ENCODE data around the gene UBE3A. TPM values are rescaled to one million over a fixed set of nuclear protein-coding genes. Genes with fewer than 3 reads are reported as not detected.

UBE3A gene
- total RNA-seq, 1 experiment from 2014 or later, result 104 TPM

DNA sequence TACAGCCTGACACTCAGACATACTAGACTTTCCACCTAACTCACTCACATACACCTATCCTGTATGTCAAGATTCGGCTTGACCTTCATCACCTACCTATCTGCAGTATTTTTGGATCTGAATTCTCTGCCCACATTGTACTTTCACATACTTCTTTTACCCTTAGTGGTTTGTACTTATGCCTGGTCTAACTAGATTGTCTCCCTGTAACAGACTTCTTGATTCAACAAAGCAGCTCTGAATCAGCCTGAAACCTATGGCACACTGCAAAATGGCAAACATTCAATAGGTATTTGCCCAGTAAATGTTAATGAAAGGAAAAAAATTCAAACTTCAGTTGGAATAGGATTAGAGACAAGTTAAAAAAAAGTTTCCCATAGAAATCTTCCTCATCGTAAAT lies 106.5 kb downstream of the UBE3A start:
- Histone ChIP-seq H3K9me2 (ENCODE audit: insufficient read depth) (no peaks in the 10 kb centered on the region), H3K27ac (ENCODE audit: low read depth, low read length) (no peak overlapping the region), H3K27me3 (ENCODE audit: insufficient read depth, low read length) (no peaks in the 10 kb centered on the region), H3K9ac (ENCODE audit: low read length) (no peak overlapping the region), H2AFZ (ENCODE audit: low read depth, low read length, poor library complexity, severe bottlenecking) (no peak overlapping the region), H3K4me1 (ENCODE audit: control insufficient read depth in 1 of 2, insufficient read depth in 2 of 2, low read length in 2 of 2) (no peaks in the 10 kb centered on the region), H3K79me2 (ENCODE audit: insufficient read depth, low read length) (no peaks in the 10 kb centered on the region), H3K4me2 (ENCODE audit: low read length) (no peak overlapping the region), H3K4me3 (replicated peaks in 1 of 2; ENCODE audit: low read depth in 1 of 2, low read length in 2 of 2) (no peak overlapping the region), H3K36me3 (ENCODE audit: control insufficient read depth in 1 of 2, insufficient read depth in 2 of 2, low read length in 2 of 2) (no peaks in the 10 kb centered on the region), H3K9me3 (ENCODE audit: control insufficient read depth in 1 of 2, insufficient read depth in 1 of 2, low read depth in 1 of 2, low read length in 2 of 2) (no peaks in the 10 kb centered on the region), H4K20me1 (ENCODE audit: insufficient read depth) (no peaks in the 10 kb centered on the region)
- no peak for TF ChIP-seq ZFX (IDR thresholded peaks at IDR 0.05)
- no peak for TF ChIP-seq RAD21 (IDR thresholded peaks at IDR 0.05; ENCODE audit: low read depth)
- TF ChIP-seq CBX3 (IDR thresholded peaks at IDR 0.05; ENCODE audit: low read depth), result no peak
- TF ChIP-seq ZNF274 (IDR thresholded peaks at IDR 0.05; ENCODE audit: low read depth, low read length), result no peak
- no peak for TF ChIP-seq ELF1 (IDR thresholded peaks at IDR 0.05; ENCODE audit: borderline replicate concordance, low read depth)
- no peak for TF ChIP-seq POLR2A (IDR thresholded peaks at IDR 0.05; ENCODE audit: borderline replicate concordance, extremely low read depth, insufficient read depth, insufficient read length)
- no peak for TF ChIP-seq ATF3 (IDR thresholded peaks at IDR 0.05)
- TF ChIP-seq CTCF (IDR thresholded peaks at IDR 0.05 in 2 of 3, conservative IDR thresholded peaks at IDR 0.05 in 1 of 3; ENCODE audit: borderline replicate concordance in 1 of 3, insufficient read depth in 1 of 3, low read depth in 2 of 3, low read length in 2 of 3), result no peak
- TF ChIP-seq, protein P1, sequence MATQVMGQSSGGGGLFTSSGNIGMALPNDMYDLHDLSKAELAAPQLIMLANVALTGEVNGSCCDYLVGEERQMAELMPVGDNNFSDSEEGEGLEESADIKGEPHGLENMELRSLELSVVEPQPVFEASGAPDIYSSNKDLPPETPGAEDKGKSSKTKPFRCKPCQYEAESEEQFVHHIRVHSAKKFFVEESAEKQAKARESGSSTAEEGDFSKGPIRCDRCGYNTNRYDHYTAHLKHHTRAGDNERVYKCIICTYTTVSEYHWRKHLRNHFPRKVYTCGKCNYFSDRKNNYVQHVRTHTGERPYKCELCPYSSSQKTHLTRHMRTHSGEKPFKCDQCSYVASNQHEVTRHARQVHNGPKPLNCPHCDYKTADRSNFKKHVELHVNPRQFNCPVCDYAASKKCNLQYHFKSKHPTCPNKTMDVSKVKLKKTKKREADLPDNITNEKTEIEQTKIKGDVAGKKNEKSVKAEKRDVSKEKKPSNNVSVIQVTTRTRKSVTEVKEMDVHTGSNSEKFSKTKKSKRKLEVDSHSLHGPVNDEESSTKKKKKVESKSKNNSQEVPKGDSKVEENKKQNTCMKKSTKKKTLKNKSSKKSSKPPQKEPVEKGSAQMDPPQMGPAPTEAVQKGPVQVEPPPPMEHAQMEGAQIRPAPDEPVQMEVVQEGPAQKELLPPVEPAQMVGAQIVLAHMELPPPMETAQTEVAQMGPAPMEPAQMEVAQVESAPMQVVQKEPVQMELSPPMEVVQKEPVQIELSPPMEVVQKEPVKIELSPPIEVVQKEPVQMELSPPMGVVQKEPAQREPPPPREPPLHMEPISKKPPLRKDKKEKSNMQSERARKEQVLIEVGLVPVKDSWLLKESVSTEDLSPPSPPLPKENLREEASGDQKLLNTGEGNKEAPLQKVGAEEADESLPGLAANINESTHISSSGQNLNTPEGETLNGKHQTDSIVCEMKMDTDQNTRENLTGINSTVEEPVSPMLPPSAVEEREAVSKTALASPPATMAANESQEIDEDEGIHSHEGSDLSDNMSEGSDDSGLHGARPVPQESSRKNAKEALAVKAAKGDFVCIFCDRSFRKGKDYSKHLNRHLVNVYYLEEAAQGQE (IDR thresholded peaks at IDR 0.05; ENCODE audit: low read depth), result no peak
- TF ChIP-seq FOSL1 (IDR thresholded peaks at IDR 0.05; ENCODE audit: low read depth), result no peak
- TF ChIP-seq SP1 (IDR thresholded peaks at IDR 0.05; ENCODE audit: low read depth), result no peak
- TF ChIP-seq TCF7L2 (IDR thresholded peaks at IDR 0.05; ENCODE audit: borderline replicate concordance, extremely low read depth, insufficient read depth, insufficient read length), result no peak
- TF ChIP-seq POLR2AphosphoS5 (IDR thresholded peaks at IDR 0.05; ENCODE audit: low read depth, low read length), result no peak
- no peak for TF ChIP-seq YY1 (IDR thresholded peaks at IDR 0.05; ENCODE audit: extremely low read depth, insufficient replicate concordance, low read depth, low read length)
- no peak for TF ChIP-seq EZH2 (IDR thresholded peaks at IDR 0.05)
- DNase-seq (ENCODE audit: low read depth, low spot score) (no peak), ATAC-seq (no peak)
- CTCF ChIA-PET, result no interaction called here
- POLR2A ChIA-PET, result no interaction called here
- no TSS peak for BruUV-seq (replicated peaks)
- RAD21 ChIA-PET (ENCODE audit: low non-redundant PET in 1 of 2, low total read pairs in 2 of 2, uncharacterized antibody in 2 of 2, unreplicated experiment in 2 of 2), result no interaction called here
- intact Hi-C loops (cut with micrococcal nuclease), result no loop called here
